Endothelial cell of umbilical vein (primary cell): Measurements from ENCODE around the gene LOXL1. TPM values are rescaled to one million over a fixed set of nuclear protein-coding genes. Genes with fewer than 3 reads are reported as not detected.

Experiments used
- BruUV-seq: library from RNA; stranded (reverse); fragments of 400-500 nt; replicated peaks from 2 replicates; lab custom pipeline; 2021; lab: Mats Ljungman, UMichigan
- CTCF ChIA-PET: fragments of 300-600, 350-600 bp; sonication (Branson Sonifier 250); formaldehyde crosslinking; loops from one replicate; lab custom pipeline; 2021; ENCODE audit warnings: antibody characterized with exemption, inconsistent platforms; lab: Charles Lee
- POLR2A ChIA-PET: fragments of 300-600, 350-600 bp; sonication (Branson Sonifier 250); formaldehyde crosslinking; loops from one replicate; lab custom pipeline; 2021; ENCODE audit warnings: antibody characterized with exemption, inconsistent platforms; lab: Charles Lee
- DNase-seq: peaks from one replicate; pipeline ENCODE4 v3.0.0-alpha.2; 2011; ENCODE audit warnings: low read depth, low spot score
- FAIRE-seq: peaks from 2 replicates; lab custom pipeline; 2011; peaks lifted over from hg19 to GRCh38; lab: Jason Lieb, UNC
- H2AFZ ChIP-seq: 2 replicates; pipeline ENCODE4 v1.6.0; 2012; ENCODE audit warnings: low read depth, low read length, control low read depth, inconsistent platforms
- H3K27ac ChIP-seq: 2 replicates; pipeline ENCODE4 v1.5.1; 2011; ENCODE audit warnings: low read depth, mild to moderate bottlenecking, control low read depth, low read length, moderate library complexity; ENCODE audit not compliant: insufficient read depth
- H3K27me3 ChIP-seq, 2 experiments: 2 replicates each; pipeline versions ENCODE4 v1.6.0 to v1.6.1; 2011; ENCODE audit warnings: low read length in 2 of 2, mixed read lengths in 1 of 2; ENCODE audit not compliant: control insufficient read depth in 2 of 2, insufficient read depth in 2 of 2
- H3K36me3 ChIP-seq, 2 experiments: 2 replicates in 1 of 2; 3 replicates in 1 of 2; pipeline ENCODE4 v1.5.1; 2011; ENCODE audit warnings: low read length in 2 of 2, mild to moderate bottlenecking in 1 of 2, moderate library complexity in 1 of 2; ENCODE audit not compliant: control insufficient read depth in 2 of 2, insufficient read depth in 2 of 2; ENCODE audit errors: extremely low read depth in 1 of 2
- H3K4me1 ChIP-seq: 3 replicates; pipeline ENCODE4 v1.5.1; 2011; ENCODE audit warnings: mild to moderate bottlenecking, low read length; ENCODE audit not compliant: control insufficient read depth, insufficient read depth; ENCODE audit errors: extremely low read depth
- H3K4me2 ChIP-seq: 2 replicates; pipeline ENCODE4 v1.6.1; 2011; ENCODE audit warnings: low read length, control low read depth, mixed read lengths; ENCODE audit not compliant: insufficient read depth
- H3K4me3 ChIP-seq, 3 experiments: fragments of 200-600 bp in 1 of 3; sonication (generic), shearing (Covaris generic) in 1 of 3; replicated peaks in 1 of 3; 2 replicates each; pipeline ENCODE4 v1.5.1; 2011 to 2016; ENCODE audit warnings: control low read depth in 3 of 3, low read length in 3 of 3, mild to moderate bottlenecking in 2 of 3, inconsistent platforms in 1 of 3, low read depth in 1 of 3, moderate library complexity in 1 of 3; ENCODE audit not compliant: insufficient read depth in 1 of 3
- H3K79me2 ChIP-seq: 2 replicates; pipeline ENCODE4 v1.6.0; 2012; ENCODE audit warnings: low read length, inconsistent platforms; ENCODE audit not compliant: control insufficient read depth, insufficient read depth
- H3K9ac ChIP-seq: replicated peaks from 2 replicates; pipeline ENCODE3; 2011; ENCODE audit warnings: low read length, control low read depth; ENCODE audit not compliant: insufficient read depth; ENCODE audit errors: extremely low read depth
- H3K9me1 ChIP-seq: replicated peaks from 3 replicates; pipeline ENCODE4 v1.6.0; 2011; ENCODE audit warnings: mild to moderate bottlenecking, low read length; ENCODE audit not compliant: control insufficient read depth, insufficient read depth; ENCODE audit errors: extremely low read depth
- H3K9me3 ChIP-seq: replicated peaks from 2 replicates; pipeline ENCODE4 v1.5.1; 2012; ENCODE audit warnings: low read length, inconsistent platforms; ENCODE audit not compliant: control insufficient read depth, insufficient read depth
- H4K20me1 ChIP-seq: replicated peaks from 2 replicates; pipeline ENCODE3; 2011; ENCODE audit warnings: mild to moderate bottlenecking, low read length; ENCODE audit not compliant: control insufficient read depth, insufficient read depth; ENCODE audit errors: extremely low read depth
- EZH2 ChIP-seq: IDR thresholded peaks from 2 replicates; pipeline ENCODE4 v1.6.1; 2012; ENCODE audit warnings: borderline replicate concordance, low read depth, mild to moderate bottlenecking, moderate library complexity, low read length, inconsistent platforms; ENCODE audit not compliant: severe bottlenecking
- FOS ChIP-seq: IDR thresholded peaks from 2 replicates; pipeline ENCODE4 v1.6.1; 2011; ENCODE audit warnings: mild to moderate bottlenecking, low read length, moderate library complexity, borderline replicate concordance; ENCODE audit not compliant: insufficient read depth
- GATA2 ChIP-seq: IDR thresholded peaks from 2 replicates; pipeline ENCODE4 v1.7.0; 2011; ENCODE audit warnings: low read depth, mild to moderate bottlenecking, moderate library complexity, mixed read lengths, low read length; ENCODE audit not compliant: insufficient read length, insufficient read depth
- JUN ChIP-seq: IDR thresholded peaks from 2 replicates; pipeline ENCODE4 v1.6.1; 2011; ENCODE audit warnings: borderline replicate concordance, low read depth; ENCODE audit not compliant: insufficient read length, insufficient read depth
- MYC ChIP-seq: IDR thresholded peaks from one replicate; pipeline ENCODE4 v1.6.1; 2011; ENCODE audit warnings: mild to moderate bottlenecking, low read depth, low read length
- POLR2A ChIP-seq: IDR thresholded peaks from 2 replicates; pipeline ENCODE4 v1.6.1; 2012; ENCODE audit warnings: low read depth, mild to moderate bottlenecking, control low read depth, low read length
- POLR2AphosphoS5 ChIP-seq: IDR thresholded peaks from 2 replicates; pipeline ENCODE4 v1.6.1; 2012; ENCODE audit warnings: low read depth, mild to moderate bottlenecking, control low read depth, low read length, moderate library complexity; ENCODE audit not compliant: insufficient read depth
- dilution Hi-C: fragments of 300-500 bp; cut with MboI; formaldehyde crosslinking; loops from one replicate; pipeline ENCODE4 v1.15.0; 2019; ENCODE audit warnings: low sequenced_read_pairs; ENCODE audit not compliant: extremely low pct_ligation_motif_present
- intact Hi-C: fragments of 100-400 bp; cut with micrococcal nuclease; formaldehyde crosslinking; loops from one replicate; pipeline ENCODE4 v1.10.0; 2022
- polyA plus RNA-seq, 4 experiments: library from polyadenylated mRNA; depleted of rRNA in 3 of 4; stranded (reverse) in 3 of 4; unstranded in 1 of 4; fragments of >200 nt; gene quantifications; 2 replicates each; pipeline versions ENCODE4 v1.2.1 to v1.2.3, GENCODE V29; 2011 to 2012; ENCODE audit warnings: missing spikeins in 1 of 4
- total RNA-seq: library from RNA; stranded (reverse); gene quantifications from 2 replicates; pipeline ENCODE4 v1.2.3, GENCODE V29; 2021
- TF ChIP-seq, protein P1 (sequence below), 2 donors: IDR thresholded peaks; 1 replicate in 1 of 2; 2 replicates in 1 of 2; pipeline ENCODE4 v1.5.1; 2011; ENCODE audit warnings: low read length in 2 of 2, mild to moderate bottlenecking in 2 of 2, moderate library complexity in 2 of 2, control low read depth in 1 of 2, inconsistent platforms in 1 of 2, low read depth in 1 of 2; ENCODE audit not compliant: insufficient read depth in 1 of 2; ENCODE audit errors: extremely low read depth in 1 of 2
- TF ChIP-seq, protein P2 (sequence below): IDR thresholded peaks from 2 replicates; pipeline ENCODE4 v1.6.1; 2011; ENCODE audit not compliant: insufficient read depth, insufficient read length

The LOXL1 gene
- total and polyA plus RNA-seq, 2 donors (not counting 3 experiments of a cell fraction or from before 2014, with no cell fraction given), result 5.2 to 14.4 TPM

GRCh38 chr15:73952913-73953750 lies 26.9 kb downstream of the LOXL1 start:
- DNase-seq (no peak), FAIRE-seq (no peak)
- no peaks in the 10 kb centered on the region for H3K79me2 ChIP-seq
- H4K20me1 ChIP-seq, result no peaks in the 10 kb centered on the region
- dilution Hi-C loops, result no loop called here
- TF ChIP-seq POLR2A (no peak), FOS (no peak), JUN (no peak), MYC (no peak), EZH2 (no peak), GATA2 (no peak), POLR2AphosphoS5 (no peak)
- TF ChIP-seq, protein P1, sequence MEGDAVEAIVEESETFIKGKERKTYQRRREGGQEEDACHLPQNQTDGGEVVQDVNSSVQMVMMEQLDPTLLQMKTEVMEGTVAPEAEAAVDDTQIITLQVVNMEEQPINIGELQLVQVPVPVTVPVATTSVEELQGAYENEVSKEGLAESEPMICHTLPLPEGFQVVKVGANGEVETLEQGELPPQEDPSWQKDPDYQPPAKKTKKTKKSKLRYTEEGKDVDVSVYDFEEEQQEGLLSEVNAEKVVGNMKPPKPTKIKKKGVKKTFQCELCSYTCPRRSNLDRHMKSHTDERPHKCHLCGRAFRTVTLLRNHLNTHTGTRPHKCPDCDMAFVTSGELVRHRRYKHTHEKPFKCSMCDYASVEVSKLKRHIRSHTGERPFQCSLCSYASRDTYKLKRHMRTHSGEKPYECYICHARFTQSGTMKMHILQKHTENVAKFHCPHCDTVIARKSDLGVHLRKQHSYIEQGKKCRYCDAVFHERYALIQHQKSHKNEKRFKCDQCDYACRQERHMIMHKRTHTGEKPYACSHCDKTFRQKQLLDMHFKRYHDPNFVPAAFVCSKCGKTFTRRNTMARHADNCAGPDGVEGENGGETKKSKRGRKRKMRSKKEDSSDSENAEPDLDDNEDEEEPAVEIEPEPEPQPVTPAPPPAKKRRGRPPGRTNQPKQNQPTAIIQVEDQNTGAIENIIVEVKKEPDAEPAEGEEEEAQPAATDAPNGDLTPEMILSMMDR (IDR thresholded peaks at IDR 0.05; ENCODE audit: extremely low read depth in 1 of 2, insufficient read depth in 1 of 2, low read depth in 1 of 2, low read length in 2 of 2), result no peak
- TF ChIP-seq, protein P2, sequence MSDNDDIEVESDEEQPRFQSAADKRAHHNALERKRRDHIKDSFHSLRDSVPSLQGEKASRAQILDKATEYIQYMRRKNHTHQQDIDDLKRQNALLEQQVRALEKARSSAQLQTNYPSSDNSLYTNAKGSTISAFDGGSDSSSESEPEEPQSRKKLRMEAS, result no peak
- CTCF ChIA-PET, result interaction anchor here (1.4 to 6.9 kb wide), 2 partner anchors 14 to 20 kb away, joined by 6 to 217 read pairs; no protein-coding TSS in a partner anchor
- H3K9ac ChIP-seq, result no peak overlapping the region
- no peak overlapping the region for H3K27ac ChIP-seq
- peaks cover 15% of the 10 kb centered on the region for H3K4me1 ChIP-seq
- H3K4me3 ChIP-seq, result no peak overlapping the region
- H3K9me3 ChIP-seq, result no peaks in the 10 kb centered on the region
- BruUV-seq, result no TSS peak
- intact Hi-C loops, result loop anchor here (5.0 kb wide), 3 partner anchors 179 to 369 kb away; partner anchors contain the start of gene ISLR2
- no peaks in the 10 kb centered on the region for H3K36me3 ChIP-seq
- H3K9me1 ChIP-seq, result no peaks in the 10 kb centered on the region
- no peak overlapping the region for H3K4me2 ChIP-seq
- POLR2A ChIA-PET, result no interaction called here
- H3K27me3 ChIP-seq, result no peaks in the 10 kb centered on the region
- no peak overlapping the region for H2AFZ ChIP-seq
